GM12891 (cell line): ENCODE data around the gene TTLL5.

ENCODE experiments used
- POLR2A ChIP-seq: IDR thresholded peaks from 2 replicates; pipeline ENCODE4 v1.6.1; 2011; ENCODE audit warnings: low read depth, low read length, control low read depth
- POLR2AphosphoS5 ChIP-seq: IDR thresholded peaks from 2 replicates; pipeline ENCODE4 v1.6.1; 2011; ENCODE audit warnings: low read depth, low read length, control low read depth
- TAF1 ChIP-seq: IDR thresholded peaks from 2 replicates; pipeline ENCODE4 v1.6.1; 2011; ENCODE audit warnings: low read depth, low read length, control low read depth

DNA sequence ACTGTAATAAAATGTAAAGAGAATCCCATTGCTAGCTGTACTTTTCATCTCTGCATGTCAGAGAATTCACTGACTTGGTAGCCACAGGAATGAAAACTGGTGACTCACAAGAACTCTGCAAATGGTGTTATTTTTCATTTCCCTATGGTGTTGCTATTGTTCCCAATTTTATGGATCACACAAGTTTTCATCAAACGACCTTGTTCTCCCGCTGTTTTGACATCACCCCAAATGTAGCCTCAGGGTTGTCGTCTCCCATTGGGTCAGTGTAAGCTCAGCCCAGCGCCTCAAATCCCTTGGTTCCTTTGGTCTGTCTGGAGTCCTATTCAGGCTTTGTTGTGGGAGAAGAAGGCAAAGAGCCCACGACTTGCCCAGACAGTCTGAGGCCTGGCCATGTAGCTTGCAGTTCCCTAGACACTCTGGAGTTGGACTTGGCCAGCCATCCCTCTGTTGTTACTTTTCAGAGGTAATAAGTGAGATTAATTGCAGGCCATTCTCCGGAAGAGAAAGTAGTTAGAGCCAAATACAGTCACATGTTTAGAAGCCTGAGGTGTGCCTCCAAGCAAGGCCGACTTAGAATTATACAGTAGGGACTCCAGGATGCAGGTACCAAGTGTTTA, 161.6 kb downstream of the TTLL5 start:
- no peak for TF ChIP-seq POLR2AphosphoS5
- no peak for TF ChIP-seq TAF1
- no peak for TF ChIP-seq POLR2A
